Right atrium auricular region (tissue), 2 donors: ENCODE results near the gene KRT86. TPM values are rescaled to one million over a fixed set of nuclear protein-coding genes. Genes with fewer than 3 reads are reported as not detected.

Experiments used
- DNase-seq: peaks from one replicate; pipeline ENCODE4 v3.0.0-alpha.2; 2019; ENCODE audit warnings: low spot score
- H3K27ac ChIP-seq, 2 donors: fragments of 200-600 bp; sonication (generic); 1 replicate in 1 of 2; 2 replicates in 1 of 2; pipeline ENCODE4 v1.5.1; 2016 to 2019
- H3K27me3 ChIP-seq, 2 donors: fragments of 200-600 bp; sonication (generic); one replicate each; pipeline versions ENCODE4 v1.5.1 to v1.6.0; 2017 to 2019
- H3K36me3 ChIP-seq: fragments of 200-600 bp; sonication (generic); one replicate; pipeline ENCODE4 v1.5.1; 2016
- H3K4me1 ChIP-seq, 2 donors: fragments of 200-600 bp; sonication (generic); one replicate each; pipeline versions ENCODE4 v1.5.1 to v1.6.0; 2017 to 2019
- H3K4me3 ChIP-seq, 2 donors: fragments of 200-600 bp; sonication (generic); 1 replicate in 1 of 2; 2 replicates in 1 of 2; pipeline ENCODE4 v1.5.1; 2017 to 2019; ENCODE audit warnings: mild to moderate bottlenecking in 1 of 2, moderate library complexity in 1 of 2
- H3K9me3 ChIP-seq, 2 donors: fragments of 200-600 bp; sonication (generic); one replicate each; pipeline ENCODE4 v1.5.1; 2019
- total RNA-seq, 2 donors: library from RNA; depleted of rRNA; stranded (reverse); fragments of >200 nt; gene quantifications; one replicate each; pipeline ENCODE4 v1.1.0, GENCODE V29; 2016
- TF ChIP-seq, protein P1 (sequence below), 2 donors: fragments of 200-600 bp; sonication (generic); IDR thresholded peaks; one replicate each; pipeline ENCODE4 v1.5.1; 2019; ENCODE audit warnings: antibody characterized with exemption in 2 of 2

Gene KRT86
- total RNA-seq, 2 donors from 2014 or later: not detected

DNA sequence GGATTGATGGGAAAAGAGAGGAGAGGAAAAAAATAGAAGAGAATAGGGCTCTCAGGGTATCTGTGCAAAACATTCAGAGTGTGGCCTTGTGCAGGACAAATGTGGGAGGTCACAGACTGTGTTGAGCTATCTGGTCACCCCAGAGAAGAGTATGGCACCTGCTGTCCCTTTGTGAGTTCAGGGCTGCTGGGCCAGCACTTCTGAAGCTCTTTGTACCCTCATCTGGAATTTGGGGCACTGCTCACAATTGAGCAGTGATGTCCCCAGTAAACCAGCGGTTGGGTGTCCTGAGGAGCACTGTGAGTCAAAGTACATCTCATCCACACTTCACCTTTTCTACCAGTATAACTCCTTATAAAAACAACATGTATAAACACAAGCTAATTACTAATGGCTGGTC lies 19.5 kb downstream of the KRT86 start:
- Histone ChIP-seq H3K4me3 (no peak overlapping the region), H3K27me3 (no peaks in the 10 kb centered on the region), H3K4me1 (no peaks in the 10 kb centered on the region), H3K36me3 (no peaks in the 10 kb centered on the region), H3K27ac (no peak overlapping the region), H3K9me3 (no peaks in the 10 kb centered on the region)
- DNase-seq: no peak
- TF ChIP-seq, protein P1, sequence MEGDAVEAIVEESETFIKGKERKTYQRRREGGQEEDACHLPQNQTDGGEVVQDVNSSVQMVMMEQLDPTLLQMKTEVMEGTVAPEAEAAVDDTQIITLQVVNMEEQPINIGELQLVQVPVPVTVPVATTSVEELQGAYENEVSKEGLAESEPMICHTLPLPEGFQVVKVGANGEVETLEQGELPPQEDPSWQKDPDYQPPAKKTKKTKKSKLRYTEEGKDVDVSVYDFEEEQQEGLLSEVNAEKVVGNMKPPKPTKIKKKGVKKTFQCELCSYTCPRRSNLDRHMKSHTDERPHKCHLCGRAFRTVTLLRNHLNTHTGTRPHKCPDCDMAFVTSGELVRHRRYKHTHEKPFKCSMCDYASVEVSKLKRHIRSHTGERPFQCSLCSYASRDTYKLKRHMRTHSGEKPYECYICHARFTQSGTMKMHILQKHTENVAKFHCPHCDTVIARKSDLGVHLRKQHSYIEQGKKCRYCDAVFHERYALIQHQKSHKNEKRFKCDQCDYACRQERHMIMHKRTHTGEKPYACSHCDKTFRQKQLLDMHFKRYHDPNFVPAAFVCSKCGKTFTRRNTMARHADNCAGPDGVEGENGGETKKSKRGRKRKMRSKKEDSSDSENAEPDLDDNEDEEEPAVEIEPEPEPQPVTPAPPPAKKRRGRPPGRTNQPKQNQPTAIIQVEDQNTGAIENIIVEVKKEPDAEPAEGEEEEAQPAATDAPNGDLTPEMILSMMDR (IDR thresholded peaks at IDR 0.05): no peak

DNA sequence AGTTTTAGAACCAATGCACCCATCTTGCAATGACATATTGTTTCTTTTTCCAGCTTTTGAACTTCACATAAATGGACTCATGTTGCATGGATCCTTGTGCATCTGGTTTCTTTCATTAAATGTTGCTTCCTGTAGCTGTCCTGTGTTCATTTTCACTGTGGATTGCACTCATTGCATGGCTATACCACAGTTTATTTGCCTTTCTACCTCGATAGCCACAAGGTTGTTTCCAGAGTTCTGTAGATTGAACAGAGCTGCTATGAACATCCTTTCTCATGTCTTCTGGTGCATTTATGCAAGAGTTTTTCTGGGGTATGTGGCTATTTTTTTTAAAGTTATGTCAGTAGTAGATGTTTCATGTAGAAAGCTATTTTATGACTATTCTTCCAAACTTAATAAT lies 20.4 kb downstream of the KRT86 start:
- Histone ChIP-seq H3K4me3 (no peak overlapping the region), H3K4me1 (no peaks in the 10 kb centered on the region), H3K27ac (no peak overlapping the region), H3K9me3 (no peaks in the 10 kb centered on the region), H3K36me3 (no peaks in the 10 kb centered on the region), H3K27me3 (no peaks in the 10 kb centered on the region)
- TF ChIP-seq, protein P1 (IDR thresholded peaks at IDR 0.05): no peak
- DNase-seq: no peak

DNA sequence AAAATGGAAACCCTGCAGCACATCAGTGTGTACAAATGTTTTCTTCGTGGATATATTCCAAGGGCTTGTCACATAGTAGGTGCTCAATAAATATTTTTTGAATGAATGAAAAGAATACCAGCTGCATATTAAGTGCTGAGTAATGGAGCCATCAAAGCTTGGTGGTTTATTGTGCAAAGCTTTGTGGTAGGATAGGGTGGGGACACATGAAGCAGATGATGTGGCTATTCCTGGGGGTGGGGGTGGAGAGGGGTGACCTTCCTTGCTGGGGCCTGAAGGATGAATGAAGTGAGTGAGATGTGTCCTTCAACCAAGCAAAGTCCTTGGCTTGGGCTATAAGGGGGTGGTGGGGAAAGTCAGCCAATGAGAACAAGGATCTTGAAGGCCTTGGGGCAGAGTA lies 21.2 kb downstream of the KRT86 start:
- Histone ChIP-seq H3K9me3 (no peaks in the 10 kb centered on the region), H3K27me3 (no peaks in the 10 kb centered on the region), H3K27ac (no peak overlapping the region), H3K4me3 (no peak overlapping the region), H3K36me3 (no peaks in the 10 kb centered on the region), H3K4me1 (no peaks in the 10 kb centered on the region)
- TF ChIP-seq, protein P1 (IDR thresholded peaks at IDR 0.05): no peak
- no peak for DNase-seq

DNA sequence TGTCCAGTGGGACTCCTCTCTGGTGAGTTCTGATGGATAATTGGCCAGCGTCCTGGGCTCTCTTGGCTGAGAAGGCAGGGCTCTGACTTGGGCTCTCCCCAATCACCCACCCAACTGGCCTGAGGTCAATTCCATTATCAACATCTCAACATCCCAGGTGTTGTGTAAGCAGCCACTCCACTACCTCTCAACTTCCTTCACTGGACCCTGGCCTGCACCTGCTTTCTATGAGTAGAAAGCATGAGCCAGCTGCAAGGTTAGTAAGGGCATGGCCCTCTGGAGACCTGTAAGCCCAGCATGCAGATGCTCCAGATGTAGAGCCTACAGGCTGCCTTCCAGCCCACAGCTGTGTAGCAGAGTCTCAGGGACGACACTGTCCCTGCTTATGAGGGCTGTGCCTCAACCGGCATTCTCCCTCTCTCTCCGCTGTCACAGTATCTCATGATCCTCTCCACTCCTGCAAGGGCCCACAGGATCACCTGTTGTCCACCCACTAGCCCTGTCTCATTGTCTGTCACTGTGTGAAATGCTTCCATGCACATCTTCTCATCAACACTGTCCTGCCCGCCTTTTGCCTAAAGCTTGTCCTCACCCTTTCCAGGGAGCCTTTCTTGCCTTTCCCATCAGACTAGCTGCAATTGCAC lies 22.2 kb downstream of the KRT86 start:
- H3K9me3 ChIP-seq: no peaks in the 10 kb centered on the region
- DNase-seq: no peak
- TF ChIP-seq, protein P1 (IDR thresholded peaks at IDR 0.05): no peak
- no peak overlapping the region for H3K27ac ChIP-seq
- no peaks in the 10 kb centered on the region for H3K4me1 ChIP-seq
- H3K36me3 ChIP-seq: no peaks in the 10 kb centered on the region
- no peak overlapping the region for H3K4me3 ChIP-seq
- no peaks in the 10 kb centered on the region for H3K27me3 ChIP-seq

DNA sequence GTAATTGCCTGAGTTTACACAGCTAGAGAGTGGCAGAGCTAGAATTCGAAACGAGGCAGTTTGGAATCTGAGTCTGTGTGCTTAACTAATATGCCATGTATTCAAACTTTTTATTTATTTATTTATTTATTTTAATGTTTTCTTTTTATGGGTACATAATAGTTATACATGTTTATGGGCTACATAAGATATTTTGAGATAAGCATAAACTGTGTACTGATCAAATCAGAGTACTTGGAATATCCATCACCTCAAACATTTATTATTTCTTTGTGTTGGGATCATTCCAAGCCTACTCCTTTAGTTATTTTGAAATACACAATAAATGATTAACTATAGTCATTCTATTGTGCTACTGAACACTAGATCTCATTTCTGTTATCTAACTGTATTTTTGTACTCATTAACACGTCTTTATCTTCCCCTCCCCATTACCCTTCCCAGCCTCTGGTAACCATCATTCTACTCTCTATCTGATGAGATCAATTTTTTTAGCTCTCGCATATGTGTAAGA lies 24.3 kb downstream of the KRT86 start:
- Histone ChIP-seq H3K4me1 (no peaks in the 10 kb centered on the region), H3K4me3 (no peak overlapping the region), H3K9me3 (no peaks in the 10 kb centered on the region), H3K36me3 (no peaks in the 10 kb centered on the region), H3K27me3 (no peaks in the 10 kb centered on the region), H3K27ac (no peak overlapping the region)
- DNase-seq: no peak
- TF ChIP-seq, protein P1 (IDR thresholded peaks at IDR 0.05): no peak
